Lung (tissue), 12 donors: ENCODE results near the gene COL4A1. TPM values are rescaled to one million over a fixed set of nuclear protein-coding genes. Genes with fewer than 3 reads are reported as not detected.

Experiments used
- ATAC-seq: fragments of 200-7000 bp; cut with Tn5 transposase; one replicate; pipeline ENCODE4 v1.9.1; 2020; ENCODE audit warnings: moderate number of reproducible peaks; ENCODE audit not compliant: insufficient read depth, low FRiP score
- DNase-seq, 3 donors: peaks; one replicate each; pipeline ENCODE4 v3.0.0-alpha.2; 2013 to 2017
- H3K27ac ChIP-seq, 2 donors: one replicate each; pipeline ENCODE4 v1.5.1; 2013; ENCODE audit warnings: mild to moderate bottlenecking in 2 of 2, moderate library complexity in 2 of 2, control low read depth in 1 of 2, inconsistent platforms in 1 of 2, low read depth in 1 of 2, low read length in 1 of 2
- H3K27me3 ChIP-seq, 3 donors: one replicate each; pipeline ENCODE4 v1.5.1; 2013; ENCODE audit warnings: low read length in 2 of 3; ENCODE audit not compliant: control insufficient read depth in 3 of 3, insufficient read depth in 3 of 3
- H3K36me3 ChIP-seq, 4 donors: one replicate each; pipeline ENCODE4 v1.5.1; 2013; ENCODE audit warnings: low read length in 4 of 4, mild to moderate bottlenecking in 1 of 4, moderate library complexity in 1 of 4; ENCODE audit not compliant: control insufficient read depth in 4 of 4, insufficient read depth in 4 of 4
- H3K4me1 ChIP-seq, 5 donors: one replicate each; pipeline ENCODE4 v1.5.1; 2013; ENCODE audit warnings: low read length in 5 of 5, mild to moderate bottlenecking in 2 of 5, moderate library complexity in 1 of 5; ENCODE audit not compliant: control insufficient read depth in 5 of 5, insufficient read depth in 5 of 5
- H3K4me3 ChIP-seq: one replicate; pipeline ENCODE4 v1.5.1; 2013; ENCODE audit warnings: mild to moderate bottlenecking, control low read depth, moderate library complexity
- H3K9ac ChIP-seq, 2 donors: one replicate each; pipeline ENCODE4 v1.5.1; 2013; ENCODE audit warnings: low read length in 2 of 2, control low read depth in 1 of 2; ENCODE audit not compliant: insufficient read depth in 1 of 2
- H3K9me3 ChIP-seq, 4 donors: one replicate each; pipeline ENCODE4 v1.5.1; 2013; ENCODE audit warnings: low read length in 3 of 4, mild to moderate bottlenecking in 1 of 4, moderate library complexity in 1 of 4; ENCODE audit not compliant: control insufficient read depth in 4 of 4, insufficient read depth in 3 of 4
- WGBS, 2 donors: extraction: QIAGEN DNeasy Blood & Tissue Kit; methylation state at CpG; one replicate each; pipeline ENCODE4 v1.1.7; 2013; 5-methylcytosine and 5-hydroxymethylcytosine counted together
- polyA plus RNA-seq, 2 donors: library from polyadenylated mRNA; stranded (reverse); fragments of 200-250 nt; gene quantifications; one replicate each; pipeline ENCODE4 v1.2.1, GENCODE V29; 2013
- total RNA-seq, 2 donors: library from RNA; depleted of rRNA in 1 of 2; stranded (reverse); fragments of >200 nt in 1 of 2; gene quantifications; one replicate each; pipeline ENCODE4 v1.2.1, GENCODE V29; 2014 to 2021
- TF ChIP-seq, protein P1 (sequence below): IDR thresholded peaks from 2 replicates; pipeline ENCODE4 v1.5.1; 2012; ENCODE audit warnings: mild to moderate bottlenecking; ENCODE audit errors: control extremely low read depth, extremely low read depth
- donor health status: control.
- donor health status: control.
- donor health status: Bipolar disorder and iron deficiency.
- donor health status: healthy.
- donor health status: DM: yes; HTN: yes; CAD: no.

COL4A1 gene
- total and polyA plus RNA-seq, 4 donors = 114 to 1,051 (median 318) TPM

- ATAC-seq (no peak), DNase-seq (peak; percentile 62 to 72 (median 72))
- TF ChIP-seq, protein P1, sequence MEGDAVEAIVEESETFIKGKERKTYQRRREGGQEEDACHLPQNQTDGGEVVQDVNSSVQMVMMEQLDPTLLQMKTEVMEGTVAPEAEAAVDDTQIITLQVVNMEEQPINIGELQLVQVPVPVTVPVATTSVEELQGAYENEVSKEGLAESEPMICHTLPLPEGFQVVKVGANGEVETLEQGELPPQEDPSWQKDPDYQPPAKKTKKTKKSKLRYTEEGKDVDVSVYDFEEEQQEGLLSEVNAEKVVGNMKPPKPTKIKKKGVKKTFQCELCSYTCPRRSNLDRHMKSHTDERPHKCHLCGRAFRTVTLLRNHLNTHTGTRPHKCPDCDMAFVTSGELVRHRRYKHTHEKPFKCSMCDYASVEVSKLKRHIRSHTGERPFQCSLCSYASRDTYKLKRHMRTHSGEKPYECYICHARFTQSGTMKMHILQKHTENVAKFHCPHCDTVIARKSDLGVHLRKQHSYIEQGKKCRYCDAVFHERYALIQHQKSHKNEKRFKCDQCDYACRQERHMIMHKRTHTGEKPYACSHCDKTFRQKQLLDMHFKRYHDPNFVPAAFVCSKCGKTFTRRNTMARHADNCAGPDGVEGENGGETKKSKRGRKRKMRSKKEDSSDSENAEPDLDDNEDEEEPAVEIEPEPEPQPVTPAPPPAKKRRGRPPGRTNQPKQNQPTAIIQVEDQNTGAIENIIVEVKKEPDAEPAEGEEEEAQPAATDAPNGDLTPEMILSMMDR = no peak
- Histone ChIP-seq H3K4me3 (no peak overlapping the region), H3K36me3 (no peaks in the 10 kb centered on the region), H3K4me1 (peaks cover 27 to 60% (median 32%) of the 10 kb centered on the region in 5 donors), H3K27ac (peak overlapping the region; percentile 35 to 74), H3K27me3 (no peaks in the 10 kb centered on the region), H3K9me3 (no peaks in the 10 kb centered on the region), H3K9ac (peak overlapping the region in 1 of 2 donors; percentile 23)
- WGBS, 2 donors = 41 to 52% methylated on average over 13 of the region's 13 CpGs
These were observed 31.6 kb upstream of the COL4A1 start for GRCh38 chr13:110338441-110339101.

DNA sequence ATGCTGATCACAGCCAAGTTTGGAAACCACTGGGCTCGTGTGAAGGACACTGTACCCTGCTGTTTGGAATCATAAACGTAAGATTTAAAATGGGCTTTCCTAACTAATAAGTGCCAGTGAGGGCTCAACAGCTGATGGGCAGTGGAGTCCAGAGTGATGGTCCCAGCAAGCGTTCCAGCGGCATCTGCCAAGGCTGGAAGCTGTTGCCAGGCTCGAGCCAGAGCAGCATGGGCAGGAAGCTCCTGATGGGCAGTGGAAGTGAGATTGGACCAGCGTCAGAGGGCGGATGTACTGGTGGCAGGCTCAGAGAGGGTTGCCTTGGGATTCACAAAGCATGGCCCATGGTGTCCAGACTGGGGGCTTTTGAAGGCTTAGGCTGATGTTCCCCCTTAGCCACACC is 30.3 kb upstream of the COL4A1 start:
- Histone ChIP-seq H3K9ac (no peak overlapping the region), H3K27me3 (no peaks in the 10 kb centered on the region), H3K4me1 (peaks cover 25 to 55% (median 27%) of the 10 kb centered on the region in 5 donors), H3K27ac (peak overlapping the region in 1 of 2 donors; percentile 80), H3K4me3 (no peak overlapping the region), H3K9me3 (no peaks in the 10 kb centered on the region), H3K36me3 (peaks cover 0 to 1% (median 0%) of the 10 kb centered on the region in 4 donors)
- TF ChIP-seq, protein P1 = no peak
- DNase-seq (peak in 1 of 3 donors; percentile 18), ATAC-seq (no peak)
- 60 to 69% methylated on average over 7 of the region's 7 CpGs for WGBS, 2 donors

DNA sequence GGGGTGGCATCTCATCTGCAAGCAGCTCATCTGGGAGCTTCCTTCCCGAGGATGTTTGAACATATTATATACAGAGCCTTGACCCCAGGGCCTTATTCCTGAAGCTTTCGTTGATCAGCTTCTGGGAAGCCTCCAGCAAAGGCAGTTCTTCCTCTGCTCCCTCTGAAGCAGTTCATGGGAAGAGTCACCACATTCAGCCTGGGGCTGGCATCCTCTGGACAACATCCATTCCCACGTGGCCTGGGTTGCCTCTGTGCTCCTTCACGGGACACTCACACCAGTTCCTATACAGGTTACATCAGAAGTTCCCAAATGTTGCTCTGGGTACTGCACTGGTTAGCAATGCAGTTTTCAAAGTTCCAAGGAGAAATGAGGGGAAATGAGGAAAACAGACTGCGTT is 29.7 kb upstream of the COL4A1 start:
- Histone ChIP-seq H3K9me3 (no peaks in the 10 kb centered on the region), H3K36me3 (peaks cover 0 to 2% (median 0%) of the 10 kb centered on the region in 4 donors), H3K27ac (peak overlapping the region; percentile 58 to 80), H3K27me3 (no peaks in the 10 kb centered on the region), H3K4me3 (no peak overlapping the region), H3K9ac (peak overlapping the region in 1 of 2 donors; percentile 42), H3K4me1 (peaks cover 21 to 49% (median 27%) of the 10 kb centered on the region in 5 donors)
- DNase-seq = peak in 1 of 3 donors; percentile 47
- TF ChIP-seq, protein P1 = no peak
- 61 to 68% methylated on average over 5 of the region's 5 CpGs for WGBS, 2 donors
- no peak for ATAC-seq
